Fibroblast of the aortic adventitia (primary cell): ENCODE measurements around the gene NOL12. TPM values are rescaled to one million over a fixed set of nuclear protein-coding genes. Genes with fewer than 3 reads are reported as not detected.
A peak's percentile ranks its signal among the peaks of the same experiment; 100 is the strongest.

ENCODE experiments used
- DNase-seq: peaks from one replicate; pipeline ENCODE4 v3.0.0-alpha.2; 2010; ENCODE audit warnings: low read depth
- H3K4me3 ChIP-seq: 2 replicates; pipeline ENCODE4 v1.5.1; 2011; ENCODE audit warnings: low read depth, mild to moderate bottlenecking, control low read depth, low read length, moderate library complexity
- total RNA-seq: library from RNA; depleted of rRNA; stranded (reverse); fragments of >200 nt; gene quantifications from 2 replicates; pipeline ENCODE4 v1.2.3, GENCODE V29; 2012; ENCODE audit warnings: low replicate concordance
- TF ChIP-seq, protein P1 (sequence below): IDR thresholded peaks from 2 replicates; pipeline ENCODE4 v1.5.1; 2011; ENCODE audit warnings: mild to moderate bottlenecking, low read length, control low read depth, inconsistent platforms; ENCODE audit not compliant: insufficient read depth

The NOL12 gene
- total RNA-seq, 1 donor = 12.7 TPM

GRCh38 chr22:37732699-37733607 lies 46.8 kb downstream of the NOL12 start:
- TF ChIP-seq, protein P1, sequence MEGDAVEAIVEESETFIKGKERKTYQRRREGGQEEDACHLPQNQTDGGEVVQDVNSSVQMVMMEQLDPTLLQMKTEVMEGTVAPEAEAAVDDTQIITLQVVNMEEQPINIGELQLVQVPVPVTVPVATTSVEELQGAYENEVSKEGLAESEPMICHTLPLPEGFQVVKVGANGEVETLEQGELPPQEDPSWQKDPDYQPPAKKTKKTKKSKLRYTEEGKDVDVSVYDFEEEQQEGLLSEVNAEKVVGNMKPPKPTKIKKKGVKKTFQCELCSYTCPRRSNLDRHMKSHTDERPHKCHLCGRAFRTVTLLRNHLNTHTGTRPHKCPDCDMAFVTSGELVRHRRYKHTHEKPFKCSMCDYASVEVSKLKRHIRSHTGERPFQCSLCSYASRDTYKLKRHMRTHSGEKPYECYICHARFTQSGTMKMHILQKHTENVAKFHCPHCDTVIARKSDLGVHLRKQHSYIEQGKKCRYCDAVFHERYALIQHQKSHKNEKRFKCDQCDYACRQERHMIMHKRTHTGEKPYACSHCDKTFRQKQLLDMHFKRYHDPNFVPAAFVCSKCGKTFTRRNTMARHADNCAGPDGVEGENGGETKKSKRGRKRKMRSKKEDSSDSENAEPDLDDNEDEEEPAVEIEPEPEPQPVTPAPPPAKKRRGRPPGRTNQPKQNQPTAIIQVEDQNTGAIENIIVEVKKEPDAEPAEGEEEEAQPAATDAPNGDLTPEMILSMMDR = no peak
- no peak overlapping the region for H3K4me3 ChIP-seq
- no peak for DNase-seq

- TF ChIP-seq, protein P1 = no peak
- no peak for DNase-seq
- no peak overlapping the region for H3K4me3 ChIP-seq
Measured at GRCh38 chr22:37733625-37734401, 47.7 kb downstream of the NOL12 start.

DNA sequence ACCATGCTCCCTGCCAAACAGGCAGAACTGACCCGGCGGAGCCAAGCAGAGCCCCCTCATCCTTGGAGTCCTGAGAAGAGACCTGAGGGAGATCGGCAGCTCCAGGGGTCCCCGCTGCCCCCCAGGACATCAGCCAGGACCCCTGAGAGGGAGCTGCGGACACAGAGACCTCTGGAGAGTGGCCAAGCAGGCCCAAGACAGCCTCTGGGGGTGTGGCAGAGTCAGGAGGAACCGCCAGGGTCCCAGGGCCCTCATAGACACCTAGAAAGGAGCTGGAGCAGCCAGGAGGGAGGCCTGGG lies 48.2 kb downstream of the NOL12 start:
- TF ChIP-seq, protein P1 = no peak
- DNase-seq = no peak
- no peak overlapping the region for H3K4me3 ChIP-seq

DNA sequence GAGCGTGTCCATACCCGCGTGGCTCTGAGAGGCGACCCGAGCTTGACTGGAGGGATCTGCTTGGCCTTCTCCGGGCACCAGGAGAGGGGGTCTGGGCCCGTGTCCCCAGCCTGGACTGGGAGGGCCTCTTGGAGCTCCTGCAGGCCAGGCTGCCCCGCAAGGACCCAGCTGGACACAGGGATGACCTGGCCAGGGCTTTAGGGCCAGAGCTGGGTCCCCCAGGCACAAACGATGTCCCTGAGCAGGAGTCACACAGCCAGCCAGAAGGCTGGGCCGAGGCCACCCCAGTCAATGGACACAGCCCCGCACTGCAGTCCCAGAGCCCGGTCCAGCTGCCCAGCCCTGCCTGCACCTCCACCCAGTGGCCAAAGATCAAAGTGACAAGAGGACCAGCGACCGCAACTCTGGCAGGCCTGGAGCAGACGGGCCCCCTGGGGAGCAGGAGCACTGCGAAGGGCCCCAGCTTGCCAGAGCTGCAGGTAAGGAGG lies 48.9 kb downstream of the NOL12 start:
- no peak for DNase-seq
- no peak overlapping the region for H3K4me3 ChIP-seq
- TF ChIP-seq, protein P1 = peak; percentile 51

- peak; percentile 78 for DNase-seq
- TF ChIP-seq, protein P1 = no peak
- H3K4me3 ChIP-seq = no peak overlapping the region
Measured at GRCh38 chr22:37739035-37739434, 52.9 kb downstream of the NOL12 start.

DNA sequence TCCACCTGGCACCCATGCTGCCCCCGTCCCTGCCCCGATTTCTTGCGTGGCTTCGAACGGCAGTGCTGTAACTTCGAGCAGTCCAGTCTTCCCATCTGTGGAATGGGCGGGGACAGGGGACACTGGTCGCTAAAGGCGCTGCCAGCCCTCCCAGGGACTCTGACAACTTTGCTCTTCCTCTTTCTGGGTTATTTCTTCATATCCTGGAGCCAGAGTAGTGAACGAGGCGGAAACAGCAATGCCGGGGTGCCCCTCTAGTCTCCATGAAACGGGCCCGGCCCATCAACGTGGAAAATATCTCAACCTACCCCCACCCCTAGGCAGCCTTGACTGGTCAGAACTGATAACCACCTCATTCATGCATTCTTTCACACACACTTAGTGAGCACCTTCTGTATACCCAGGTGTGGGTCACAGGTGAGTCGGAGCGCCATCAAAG lies 53.5 kb downstream of the NOL12 start:
- H3K4me3 ChIP-seq = no peak overlapping the region
- TF ChIP-seq, protein P1 = no peak
- no peak for DNase-seq
